ENCODE measurements around the gene LLCFC1. TPM values are rescaled to one million over a fixed set of nuclear protein-coding genes. Genes with fewer than 3 reads are reported as not detected.

The LLCFC1 gene
- not detected for polyA plus RNA-seq (2013, experiment 1 of 2; ENCODE audit: insufficient read length)
- polyA plus RNA-seq (2013, experiment 2 of 2; ENCODE audit: insufficient read length) = not detected

DNA sequence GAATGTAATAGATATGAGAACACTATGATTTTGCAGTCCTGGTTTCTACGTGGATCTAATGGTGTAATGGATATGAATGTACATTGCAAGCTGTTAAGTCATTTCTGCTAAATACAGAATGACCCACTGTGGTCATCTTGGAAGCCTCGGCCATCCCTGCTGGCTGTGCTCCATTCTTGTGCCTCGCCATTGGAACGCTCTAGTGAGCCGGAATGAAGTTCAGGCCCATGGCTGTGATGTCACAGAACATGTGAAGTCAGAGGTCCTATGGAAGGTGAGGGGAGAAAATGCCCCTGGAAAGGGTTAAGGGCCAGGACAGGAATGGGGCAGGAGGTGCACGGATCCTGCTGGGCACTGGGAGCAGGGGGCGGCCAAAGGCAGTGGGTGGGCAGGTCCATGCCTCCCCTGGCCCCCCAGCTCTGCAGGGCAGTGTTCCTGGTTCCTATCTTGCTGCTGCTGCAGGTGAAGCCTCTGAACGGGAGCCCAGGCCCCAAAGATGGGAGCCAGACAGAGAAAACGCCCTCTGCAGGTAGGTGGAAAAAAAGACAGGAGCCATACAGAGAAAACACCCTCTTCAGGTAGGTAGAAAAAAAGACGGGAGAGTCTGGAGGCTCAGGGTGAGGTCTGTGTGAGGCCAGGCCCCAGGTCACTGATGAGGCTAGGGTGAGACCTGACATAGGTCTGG lies at the start of gene LLCFC1:
TSS of gene LLCFC1 (plus strand) at position 259 of the 685 bp plus-strand sequence. CDS start at position 397, 138 bp downstream.
- DNase-seq = no peak

DNA sequence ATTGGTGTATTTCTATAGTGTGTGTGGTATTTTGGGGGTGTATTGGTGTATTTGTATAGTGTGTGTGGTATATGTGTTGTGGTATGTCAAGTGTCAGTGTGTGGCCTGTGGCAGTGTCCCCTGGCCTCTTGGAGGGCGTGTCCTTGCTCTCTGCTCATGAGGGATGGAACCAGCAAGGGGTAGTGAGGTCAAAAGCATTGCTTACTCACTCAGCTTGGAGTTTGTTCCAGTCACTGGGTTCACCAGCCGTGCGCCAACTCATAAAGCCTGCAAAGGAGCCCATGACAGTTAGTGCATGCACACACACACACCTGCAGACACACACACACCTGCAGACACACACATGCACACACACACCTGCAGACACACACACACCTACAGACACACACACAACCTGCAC lies 49.5 kb upstream of the LLCFC1 start:
- no peak for DNase-seq

DNA sequence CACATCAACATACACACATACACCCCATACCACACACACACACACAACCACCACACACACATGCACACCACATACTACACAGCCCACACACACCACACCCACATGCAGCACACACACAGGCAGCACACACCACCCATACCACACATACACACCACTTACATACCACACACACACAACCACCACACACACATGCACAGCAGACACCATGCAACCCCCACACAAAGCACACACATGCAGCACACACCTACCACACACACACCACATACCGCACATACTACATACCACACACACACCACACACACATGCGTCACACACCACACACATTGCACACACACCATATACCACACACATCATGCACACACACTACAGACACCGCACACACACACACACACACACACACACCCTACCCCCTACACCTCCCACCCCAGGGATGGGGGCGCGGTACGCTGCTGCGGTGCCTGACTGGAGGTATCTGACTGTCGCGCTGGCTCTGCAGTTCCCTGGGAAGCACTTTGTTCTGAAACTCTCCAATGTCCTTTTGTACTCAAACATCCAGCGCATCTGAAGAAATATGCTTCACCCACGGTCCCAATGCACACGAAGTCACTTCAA lies 48.3 kb upstream of the LLCFC1 start:
- DNase-seq = no peak

DNA sequence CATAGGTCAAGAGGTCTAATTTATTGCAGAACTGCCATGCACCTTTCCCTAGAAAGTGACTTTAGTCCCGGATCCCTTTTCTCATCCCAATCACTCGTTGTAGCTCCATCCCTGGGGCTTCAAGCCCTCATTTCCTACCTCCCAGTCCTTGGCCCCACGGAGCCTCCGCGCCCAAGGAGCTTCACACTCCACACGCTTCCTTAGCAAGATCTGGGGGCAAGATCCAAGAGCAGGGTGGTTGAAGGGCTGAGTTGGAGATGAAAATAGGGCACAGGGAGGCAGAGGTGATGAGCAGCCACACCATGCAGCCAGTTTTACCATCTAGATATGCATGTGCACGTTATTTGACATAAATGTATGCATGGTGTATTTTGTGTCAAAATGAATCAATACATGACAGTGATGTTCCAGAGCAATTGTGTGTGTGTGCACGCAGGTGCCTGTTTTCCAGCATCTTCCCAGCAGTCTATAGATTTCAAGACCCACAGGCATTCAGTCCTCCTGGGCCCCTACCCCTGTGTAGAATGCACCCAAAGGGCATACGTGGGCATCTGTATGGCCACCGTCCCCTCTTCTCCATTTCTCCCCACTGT lies 47.7 kb upstream of the LLCFC1 start:
- DNase-seq = no peak

DNA sequence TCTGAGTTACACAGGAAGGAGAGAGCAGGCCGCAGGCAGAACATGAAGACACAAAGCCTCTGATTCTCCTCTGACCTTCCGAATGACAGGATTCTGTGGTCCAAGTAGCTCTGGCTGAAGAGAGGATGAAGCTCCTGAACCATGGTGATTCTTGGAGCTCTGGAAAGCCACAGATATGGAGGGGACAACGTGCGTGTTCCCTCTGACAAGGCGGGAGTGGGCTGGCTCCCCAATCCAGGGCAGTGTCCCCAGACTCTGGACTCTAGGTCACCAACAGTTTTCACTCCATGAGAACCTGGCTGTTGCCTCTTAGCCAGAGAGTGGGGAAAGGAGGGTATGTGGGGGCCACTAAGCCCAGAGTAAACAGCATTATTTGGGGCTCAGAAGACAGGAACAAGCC lies 46.3 kb upstream of the LLCFC1 start:
- DNase-seq = no peak

DNA sequence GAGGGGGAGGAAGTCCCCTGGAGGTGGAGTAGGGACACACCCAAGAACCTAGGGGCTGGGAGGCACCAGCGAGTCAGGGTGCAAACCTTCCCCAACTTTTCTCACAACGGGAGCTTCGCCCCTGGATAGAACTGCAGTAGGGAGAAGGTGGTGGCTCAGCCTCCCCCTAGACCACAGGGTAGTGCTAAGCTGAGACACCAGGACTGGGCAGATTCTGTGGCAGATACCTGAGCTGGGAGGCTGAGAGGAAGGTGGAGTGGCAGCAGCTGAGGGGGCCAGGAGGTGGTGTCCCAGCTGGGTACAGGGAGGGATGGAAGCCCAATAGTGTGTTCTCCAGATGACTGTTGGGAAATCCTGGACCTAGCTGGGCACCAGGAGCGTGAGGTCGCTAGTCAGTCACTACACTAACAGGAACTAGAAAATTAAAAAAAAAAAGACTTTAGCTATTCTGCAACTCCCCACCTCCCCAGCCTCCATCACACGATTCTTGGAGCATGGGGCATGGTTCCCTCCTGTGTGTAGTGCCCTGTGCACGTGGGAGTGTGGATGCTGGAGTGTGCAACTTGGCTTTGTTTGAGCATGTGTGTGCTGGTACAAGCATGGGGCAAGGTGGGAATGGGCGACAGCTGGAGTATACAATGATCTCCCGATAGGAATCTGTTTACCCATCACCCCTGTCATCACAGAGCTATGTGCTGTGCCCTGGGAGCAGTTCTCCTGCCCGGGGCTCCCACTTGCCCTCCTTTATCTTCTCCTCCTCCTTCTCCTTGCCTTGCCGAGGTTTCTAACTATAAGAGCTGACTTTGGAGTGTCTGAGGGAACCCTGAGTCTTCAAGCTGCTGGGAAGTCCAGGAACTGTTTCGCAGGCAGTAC lies 44.9 kb upstream of the LLCFC1 start:
- no peak for DNase-seq

DNA sequence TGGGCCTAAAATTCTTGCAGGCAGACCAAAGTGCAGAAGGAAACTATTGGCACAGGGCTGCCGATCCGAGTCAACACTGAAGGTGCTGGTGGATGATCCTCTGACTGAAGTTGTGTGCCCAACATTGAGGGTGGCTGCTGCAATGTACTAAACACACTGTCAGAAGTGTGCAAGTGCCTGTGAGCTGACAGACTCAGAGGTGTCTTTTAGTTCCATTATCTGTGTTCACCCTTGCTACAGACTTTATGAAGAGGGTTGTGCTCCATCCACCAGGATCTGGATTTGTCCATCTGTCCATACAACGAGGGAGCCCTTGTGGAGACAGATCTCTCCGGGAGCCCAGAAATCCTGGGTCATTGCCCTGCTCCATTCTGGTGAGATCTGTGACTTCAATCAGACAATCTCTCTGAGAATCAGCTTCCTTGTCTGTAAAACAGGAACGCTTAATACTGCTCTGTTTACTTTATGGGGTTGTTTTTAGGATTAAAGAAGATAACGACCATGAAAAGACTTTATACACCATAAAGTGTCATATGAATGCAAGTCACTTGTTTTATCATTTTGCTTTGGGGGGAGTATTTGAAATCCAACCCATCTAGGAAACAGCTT lies 44.2 kb upstream of the LLCFC1 start:
- DNase-seq = no peak

DNA sequence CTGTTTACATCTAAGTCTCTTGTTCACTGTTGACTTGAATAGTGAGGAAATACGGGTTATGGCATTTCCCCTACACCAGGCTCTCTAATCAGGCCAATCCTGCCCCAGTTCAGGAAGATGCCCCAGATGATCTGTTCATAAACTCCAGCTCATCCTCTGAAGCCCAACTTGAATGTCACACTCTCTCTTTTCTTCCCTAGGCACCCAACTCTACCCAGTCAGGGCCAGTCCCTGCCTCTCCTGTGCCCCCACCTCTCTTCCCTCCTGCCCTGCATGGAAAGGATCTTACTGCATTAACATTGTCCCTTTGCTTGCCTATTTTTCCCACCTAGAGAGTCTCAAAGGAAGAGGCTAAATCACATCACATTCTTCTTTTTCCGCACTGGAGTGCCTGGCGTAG lies 43.1 kb upstream of the LLCFC1 start:
- no peak for DNase-seq

DNA sequence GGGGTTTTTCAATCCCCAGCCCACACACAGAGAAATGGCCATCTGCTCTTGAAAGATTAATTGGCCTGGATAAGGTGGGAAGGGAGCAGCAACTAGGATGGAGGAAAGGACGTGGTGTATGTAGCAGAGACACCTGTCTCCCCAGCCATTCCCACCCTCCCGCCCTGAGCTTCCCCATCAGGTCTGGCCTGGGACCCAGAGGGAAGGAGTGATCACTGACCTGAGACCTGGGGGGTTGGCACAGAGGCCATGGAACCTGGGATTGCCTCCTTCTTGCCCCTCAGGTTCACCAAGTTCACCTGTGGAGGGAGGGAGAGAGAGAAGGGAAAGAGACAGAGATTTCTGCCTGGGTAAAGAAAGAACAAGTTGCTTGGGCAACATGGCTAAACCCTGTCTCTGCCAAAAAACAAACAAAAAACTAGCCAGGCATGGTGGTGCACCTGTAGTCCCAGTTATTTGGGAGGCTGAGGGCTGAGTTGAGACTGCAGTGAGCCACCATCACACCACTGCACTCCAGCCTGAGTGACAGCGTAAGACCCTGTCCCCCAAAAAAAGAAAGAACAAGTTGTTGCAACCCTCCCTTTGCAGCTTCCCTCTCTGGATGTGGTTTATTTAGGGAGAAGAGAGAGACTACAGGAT lies 42.4 kb upstream of the LLCFC1 start:
- DNase-seq = no peak

DNA sequence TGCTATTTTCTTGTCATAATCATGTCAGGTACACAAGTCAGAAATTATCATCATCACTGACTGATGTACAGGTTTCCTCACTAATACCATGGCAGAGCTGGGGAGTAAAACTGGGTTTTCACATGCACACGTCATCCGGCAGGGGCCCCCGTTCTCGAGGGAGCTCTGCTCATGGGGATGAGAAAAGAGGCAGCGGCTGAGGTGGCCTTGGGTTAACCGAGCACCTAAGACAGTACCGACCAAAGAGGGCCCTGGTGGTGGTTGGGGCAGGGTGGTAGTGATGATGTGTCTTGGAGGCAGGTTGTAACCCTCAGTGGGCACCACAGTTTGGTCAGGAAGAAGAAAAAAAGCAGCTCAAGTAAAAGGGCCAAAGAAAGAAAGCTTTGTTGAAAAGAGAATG lies 41.6 kb upstream of the LLCFC1 start:
- DNase-seq = no peak

DNA sequence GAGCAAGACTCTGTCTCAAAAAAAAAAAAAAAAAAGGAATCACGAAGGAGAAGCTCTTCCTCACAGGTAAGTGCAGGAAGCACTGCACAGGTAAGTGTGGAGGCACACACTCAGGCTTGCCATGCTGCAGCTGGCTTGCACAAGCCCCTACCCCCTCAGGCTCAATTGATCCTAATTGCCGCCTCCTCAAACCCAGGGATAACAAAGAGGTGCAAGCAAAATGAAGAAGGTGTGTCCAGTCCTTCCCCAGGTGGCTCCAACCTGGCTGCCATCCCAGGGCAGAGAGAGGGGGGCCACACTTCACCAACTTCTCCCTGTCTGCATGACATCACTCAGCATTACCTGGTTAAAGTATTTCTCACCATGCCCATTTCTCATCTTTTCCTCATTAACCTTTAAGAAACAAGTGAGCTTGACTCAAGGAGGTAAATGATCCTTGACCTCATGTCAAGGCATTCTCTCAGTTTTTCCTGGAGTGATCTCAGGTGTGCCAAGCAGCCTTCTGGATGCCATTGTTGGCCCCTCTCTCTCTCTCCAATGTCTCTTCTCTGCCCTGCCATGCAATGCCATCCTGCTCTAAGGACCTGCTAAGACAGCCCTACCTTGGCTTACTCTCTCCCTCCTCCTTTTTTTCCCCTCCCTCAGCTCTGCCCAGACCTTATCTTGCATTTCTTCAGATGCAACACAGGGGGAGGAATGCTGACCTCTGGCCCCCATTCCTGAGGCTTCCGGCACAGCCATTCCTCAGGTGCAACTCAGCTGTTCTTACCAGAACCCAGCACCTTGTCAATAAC lies 40.7 kb upstream of the LLCFC1 start:
- DNase-seq = no peak

DNA sequence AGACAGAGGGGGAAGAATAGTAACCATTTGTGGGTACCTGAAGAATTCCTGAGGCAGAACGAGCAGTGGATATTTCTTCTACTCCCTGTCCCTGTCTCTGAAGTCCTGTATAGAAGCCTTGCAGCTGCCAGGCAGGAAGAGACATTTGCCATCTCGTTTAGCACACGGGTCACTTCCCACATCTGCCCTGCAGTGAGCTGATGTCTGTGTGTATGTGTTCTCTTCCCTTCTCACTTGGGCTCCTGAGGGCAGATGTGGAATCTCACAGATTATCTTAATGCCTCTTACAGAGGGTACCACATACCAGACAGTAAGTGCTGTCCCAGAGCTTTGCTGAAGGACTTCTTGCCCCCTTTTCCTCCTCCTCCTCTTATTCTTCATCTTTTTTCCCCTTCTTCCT lies 39.6 kb upstream of the LLCFC1 start:
- no peak for DNase-seq

DNA sequence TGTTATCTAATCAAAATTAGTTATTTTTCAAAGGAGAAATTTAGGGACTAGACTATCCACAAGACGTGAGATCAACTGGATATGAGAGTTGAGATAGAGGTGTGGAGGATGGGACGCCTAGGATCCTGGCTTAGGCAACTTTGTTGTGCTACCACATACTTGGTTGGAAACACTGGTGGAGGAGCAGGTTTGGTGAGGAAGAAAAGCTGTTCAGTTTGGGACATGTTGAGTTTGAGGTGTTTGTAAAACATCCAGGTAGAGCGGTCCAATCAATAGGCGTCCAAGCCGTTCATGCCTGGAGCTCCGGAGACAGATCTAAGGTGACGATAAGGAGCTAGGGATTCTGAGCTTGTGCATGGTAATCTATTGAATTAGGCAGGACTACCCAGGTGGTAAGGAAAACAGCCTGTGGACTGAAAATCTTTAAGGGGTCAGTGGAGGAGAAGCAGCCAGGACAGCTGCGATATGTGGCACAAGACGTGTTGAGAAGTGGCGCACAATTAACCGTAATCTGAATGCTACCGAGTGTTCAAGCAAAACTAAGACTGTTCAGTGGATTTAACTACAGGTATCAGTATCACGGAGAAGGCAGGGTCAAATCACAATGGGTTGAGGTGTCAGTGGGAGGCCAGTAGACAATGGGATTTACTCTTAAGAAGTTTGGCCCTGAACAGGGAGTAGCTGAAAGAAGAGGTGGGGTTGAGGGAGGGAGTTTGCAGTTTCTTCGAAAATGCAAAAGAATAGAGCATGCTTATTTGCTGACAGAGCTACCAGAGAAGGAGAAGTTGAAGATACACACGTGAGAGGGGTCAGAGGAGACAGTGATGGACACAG lies 37.6 kb upstream of the LLCFC1 start:
- no peak for DNase-seq

DNA sequence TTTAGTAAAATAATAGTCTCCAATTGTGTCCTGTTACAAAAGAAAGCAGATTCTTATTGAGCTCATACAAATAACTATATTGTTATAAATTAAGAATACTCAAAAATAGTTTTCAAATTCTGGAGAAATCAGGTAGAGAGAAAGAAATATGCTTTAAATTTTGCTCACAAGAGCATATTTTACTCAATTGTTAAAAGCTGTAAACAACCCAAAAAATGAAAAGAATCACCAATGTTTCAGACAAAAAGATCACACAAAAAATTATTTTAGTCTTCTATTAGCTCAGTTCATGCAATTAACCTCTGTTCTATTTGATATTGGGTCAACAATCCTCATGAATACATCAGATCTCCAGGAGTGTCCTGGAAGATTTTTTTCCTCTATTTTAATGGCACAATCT lies 35.2 kb upstream of the LLCFC1 start:
- no peak for DNase-seq

DNA sequence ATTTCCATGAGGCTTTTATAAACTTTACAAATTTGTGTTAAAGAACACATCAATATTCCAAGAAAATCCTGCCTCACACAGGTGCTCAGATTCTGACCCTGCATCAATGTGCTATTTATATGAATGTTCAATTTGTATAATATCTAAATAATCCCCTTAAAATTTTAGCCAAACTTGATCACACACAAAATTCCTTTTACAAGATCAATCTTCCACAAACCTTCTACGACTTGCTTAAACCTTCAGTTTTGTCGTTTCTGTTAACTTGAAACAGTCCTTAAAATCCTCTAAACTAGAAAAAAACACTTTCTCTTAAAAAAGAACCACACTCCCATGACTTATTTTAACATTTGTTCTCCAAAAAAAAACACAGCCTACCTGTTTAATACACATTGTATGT lies 33.5 kb upstream of the LLCFC1 start:
- DNase-seq = no peak

DNA sequence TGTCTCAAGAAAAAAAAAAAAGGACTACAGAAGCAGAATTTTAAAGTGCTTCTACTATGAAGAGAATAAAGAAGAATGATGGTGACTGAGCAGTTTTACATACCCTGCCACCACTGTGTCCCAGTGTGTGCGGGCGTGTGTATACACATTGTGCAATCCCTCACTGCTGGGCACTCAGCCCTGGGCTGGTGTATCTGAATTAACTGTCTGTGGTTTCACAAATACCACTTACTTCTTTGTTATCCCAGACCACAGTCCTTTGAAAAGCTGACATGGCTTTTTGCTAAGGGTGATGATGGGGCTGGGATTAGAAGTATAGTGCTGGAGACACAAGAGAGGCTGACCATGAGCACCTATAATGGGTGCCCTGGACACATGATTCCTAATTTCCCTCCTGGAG lies 32.6 kb upstream of the LLCFC1 start:
- no peak for DNase-seq

DNA sequence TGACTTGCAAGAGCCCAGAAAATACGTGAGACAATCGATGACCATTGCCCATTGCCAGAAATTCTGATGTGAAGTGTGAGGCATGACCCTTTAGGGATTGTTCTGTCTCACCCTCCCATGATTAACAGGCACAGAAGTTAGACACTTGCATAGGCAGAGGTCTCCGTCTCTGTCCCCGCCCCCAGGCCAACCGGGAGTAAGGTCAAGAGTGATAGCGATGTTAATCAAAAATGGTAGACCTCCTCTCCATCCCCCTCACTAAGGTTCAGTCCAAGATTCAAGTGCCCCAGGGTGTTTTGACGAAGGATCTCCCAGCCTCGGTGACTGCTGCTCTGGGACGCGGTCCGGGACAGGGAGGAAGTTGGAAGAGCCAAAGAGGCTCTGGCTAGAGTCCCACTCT lies 31.0 kb upstream of the LLCFC1 start:
- no peak for DNase-seq

DNA sequence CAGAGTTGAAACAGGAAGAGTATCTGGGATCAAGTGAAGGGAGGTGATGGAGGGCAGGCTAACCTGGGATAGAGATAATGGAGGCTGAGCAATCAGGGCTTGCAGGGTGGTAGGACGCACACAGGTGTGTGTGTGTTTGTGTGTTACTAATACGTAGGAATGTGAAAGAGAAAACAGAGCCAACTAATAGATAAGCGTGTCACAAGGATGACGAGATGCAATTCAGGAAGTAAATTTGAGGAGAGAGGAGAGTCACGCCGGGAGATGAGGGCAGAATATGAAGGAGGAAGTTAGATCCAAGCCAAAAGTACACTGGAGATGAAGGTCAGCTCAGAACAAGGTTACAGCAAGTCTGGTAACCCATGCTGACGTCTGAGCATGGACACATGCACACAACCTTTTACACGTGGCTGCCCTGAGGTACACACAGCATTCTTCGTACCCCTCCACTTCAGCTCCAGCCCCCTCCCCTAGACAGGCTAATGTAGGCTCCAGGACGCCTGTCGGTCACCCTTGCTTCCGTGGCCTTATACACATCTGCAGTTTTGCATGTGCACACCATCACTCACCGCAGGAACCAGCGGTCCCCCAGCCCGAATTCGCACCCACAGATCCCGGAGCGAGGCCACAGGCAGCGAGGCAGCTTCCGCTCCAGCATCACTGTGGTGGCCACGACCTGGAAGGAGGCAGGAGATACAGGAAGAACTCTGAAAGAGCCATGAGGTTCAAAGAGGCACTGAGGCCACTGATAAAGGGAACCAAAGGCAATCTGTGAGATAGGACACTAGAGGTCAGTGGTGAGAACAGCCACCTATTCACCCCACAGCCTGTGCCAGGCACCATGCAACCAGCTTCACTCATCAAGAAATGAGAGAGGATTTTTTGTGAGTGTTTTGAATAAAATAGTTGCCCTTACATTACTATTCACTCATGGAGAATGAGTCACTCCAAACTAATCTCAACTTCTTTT lies 30.1 kb upstream of the LLCFC1 start:
- no peak for DNase-seq

DNA sequence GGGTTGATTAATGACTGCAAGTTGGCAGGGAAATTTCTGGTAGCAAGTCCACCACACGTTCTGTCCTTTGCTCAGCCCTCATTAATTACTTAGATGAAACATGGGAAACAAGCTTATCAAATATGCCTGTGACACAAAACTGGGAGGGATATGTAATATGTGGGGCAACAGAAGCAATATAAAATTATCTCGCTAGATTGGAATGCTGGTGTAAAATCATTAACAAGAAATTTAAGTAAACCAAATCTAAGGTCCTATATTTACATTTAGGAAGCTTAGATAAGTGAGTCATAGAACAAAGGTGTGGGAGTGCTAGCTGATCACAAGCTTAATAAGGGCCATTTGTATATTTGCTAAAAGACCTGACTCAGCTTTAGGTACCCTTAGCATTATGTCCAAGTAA lies 29.3 kb upstream of the LLCFC1 start:
- no peak for DNase-seq
